IMR-90 (cell line): Measurements from ENCODE around the gene MEF2D. TPM values are rescaled to one million over a fixed set of nuclear protein-coding genes. Genes with fewer than 3 reads are reported as not detected.

ENCODE experiments used
- ATAC-seq: fragments of 200-7000 bp; cut with Tn5 transposase; 2 replicates; pipeline ENCODE4 v1.9.1; 2020; ENCODE audit warnings: low read depth, mild to moderate bottlenecking, moderate library complexity
- BruUV-seq: library from RNA; stranded (reverse); fragments of 400-500 nt; replicated peaks from 2 replicates; lab custom pipeline; 2021; lab: Mats Ljungman, UMichigan
- CTCF ChIA-PET: fragments of 300-600 bp; formaldehyde crosslinking; extraction: SDS; loops from one replicate; lab custom pipeline; 2021; ENCODE audit warnings: antibody characterized with exemption; lab: Yijun Ruan, JAX
- POLR2A ChIA-PET: fragments of 300-600 bp; sonication (Branson Sonifier 250); formaldehyde crosslinking; loops from one replicate; lab custom pipeline; 2022; ENCODE audit warnings: antibody characterized with exemption; ENCODE audit not compliant: unreplicated experiment; lab: Charles Lee
- DNase-seq: peaks from one replicate; pipeline ENCODE4 v3.0.0; 2013
- H2AFZ ChIP-seq: replicated peaks from 2 replicates; pipeline ENCODE3; 2013; ENCODE audit warnings: low read length, mild to moderate bottlenecking; ENCODE audit not compliant: poor library complexity
- H2AK5ac ChIP-seq: 2 replicates; pipeline ENCODE4 v1.6.1; 2013; ENCODE audit warnings: low read depth, low read length, inconsistent platforms
- H2AK9ac ChIP-seq: replicated peaks from 2 replicates; pipeline ENCODE3; 2013; ENCODE audit warnings: mild to moderate bottlenecking, low read depth, low read length, moderate library complexity; ENCODE audit not compliant: poor library complexity
- H2BK120ac ChIP-seq: 2 replicates; pipeline ENCODE4 v1.6.1; 2013; ENCODE audit warnings: low read depth, low read length, inconsistent platforms
- H2BK15ac ChIP-seq: 3 replicates; pipeline ENCODE4 v1.6.1; 2013; ENCODE audit warnings: low read depth, low read length, inconsistent platforms
- H2BK20ac ChIP-seq: 2 replicates; pipeline ENCODE4 v1.6.1; 2013; ENCODE audit warnings: low read depth, mild to moderate bottlenecking, inconsistent platforms, low read length, moderate library complexity
- H2BK5ac ChIP-seq: 2 replicates; pipeline ENCODE4 v1.6.1; 2013; ENCODE audit warnings: mild to moderate bottlenecking, low read depth, low read length, inconsistent platforms; ENCODE audit not compliant: poor library complexity, severe bottlenecking
- H3K14ac ChIP-seq: replicated peaks from 2 replicates; pipeline ENCODE4 v1.6.1; 2013; ENCODE audit warnings: low read depth, low read length, inconsistent platforms
- H3K18ac ChIP-seq: 2 replicates; pipeline ENCODE4 v1.6.1; 2013; ENCODE audit warnings: low read depth, low read length, control low read depth
- H3K23ac ChIP-seq: 2 replicates; pipeline ENCODE4 v1.6.1; 2013; ENCODE audit warnings: low read depth, low read length, inconsistent platforms
- H3K27ac ChIP-seq: 2 replicates; pipeline ENCODE4 v1.5.1; 2013; ENCODE audit warnings: mild to moderate bottlenecking, control low read depth, low read length; ENCODE audit not compliant: insufficient read depth
- H3K27me3 ChIP-seq: 2 replicates; pipeline ENCODE4 v1.6.1; 2013; ENCODE audit warnings: low read length; ENCODE audit not compliant: control insufficient read depth, insufficient read depth
- H3K36me3 ChIP-seq: 2 replicates; pipeline ENCODE4 v1.6.1; 2013; ENCODE audit warnings: low read length, mixed read lengths; ENCODE audit not compliant: control insufficient read depth, insufficient read depth
- H3K4ac ChIP-seq: 2 replicates; pipeline ENCODE4 v1.6.1; 2013; ENCODE audit warnings: low read depth, low read length, inconsistent platforms
- H3K4me1 ChIP-seq: 2 replicates; pipeline ENCODE4 v1.6.1; 2013; ENCODE audit warnings: low read length, mixed read lengths; ENCODE audit not compliant: control insufficient read depth, insufficient read depth
- H3K4me2 ChIP-seq: 2 replicates; pipeline ENCODE4 v1.6.1; 2013; ENCODE audit warnings: low read depth, mild to moderate bottlenecking, control low read depth, low read length, moderate library complexity
- H3K4me3 ChIP-seq: 2 replicates; pipeline ENCODE4 v1.5.1; 2013; ENCODE audit warnings: low read depth, mild to moderate bottlenecking, control low read depth, low read length, moderate library complexity; ENCODE audit not compliant: insufficient read depth
- H3K56ac ChIP-seq: 2 replicates; pipeline ENCODE4 v1.6.1; 2013; ENCODE audit warnings: low read length, inconsistent platforms; ENCODE audit not compliant: insufficient read depth; ENCODE audit errors: extremely low read depth
- H3K79me1 ChIP-seq, 2 experiments: 2 replicates each; pipeline ENCODE4 v1.6.1; 2013; ENCODE audit warnings: low read length in 2 of 2, inconsistent platforms in 1 of 2, low read depth in 1 of 2
- H3K9ac ChIP-seq: 2 replicates; pipeline ENCODE4 v1.6.1; 2013; ENCODE audit warnings: low read depth, low read length, control low read depth
- H3K9me1 ChIP-seq: 2 replicates; pipeline ENCODE4 v1.6.1; 2013; ENCODE audit warnings: low read length, inconsistent platforms; ENCODE audit not compliant: insufficient read depth
- H3K9me3 ChIP-seq: 2 replicates; pipeline ENCODE4 v1.6.1; 2013; ENCODE audit warnings: low read length; ENCODE audit not compliant: control insufficient read depth, insufficient read depth
- H4K20me1 ChIP-seq: 2 replicates; pipeline ENCODE4 v1.6.1; 2013; ENCODE audit warnings: low read length, inconsistent platforms; ENCODE audit not compliant: insufficient read depth
- H4K5ac ChIP-seq: 2 replicates; pipeline ENCODE4 v1.6.1; 2013; ENCODE audit warnings: mild to moderate bottlenecking, low read depth, low read length, control low read depth
- H4K8ac ChIP-seq, 2 experiments: 2 replicates each; pipeline ENCODE4 v1.6.1; 2013; ENCODE audit warnings: low read depth in 2 of 2, low read length in 2 of 2, control low read depth in 1 of 2, inconsistent platforms in 1 of 2
- H4K91ac ChIP-seq: 2 replicates; pipeline ENCODE4 v1.6.1; 2013; ENCODE audit warnings: low read depth, low read length, inconsistent platforms; ENCODE audit not compliant: insufficient read depth
- FOS ChIP-seq: fragments of 150-350 bp; IDR thresholded peaks from 2 replicates; pipeline ENCODE4 v1.6.1; 2016; ENCODE audit warnings: low read depth, low read length
- MAZ ChIP-seq: IDR thresholded peaks from 2 replicates; pipeline ENCODE4 v1.6.1; 2012; ENCODE audit warnings: low read depth, mild to moderate bottlenecking, low read length, improper control_type of control experiment, moderate library complexity, borderline replicate concordance
- POLR2A ChIP-seq: IDR thresholded peaks from 2 replicates; pipeline ENCODE4 v1.6.1; 2012; ENCODE audit warnings: mild to moderate bottlenecking, low read depth, low read length
- RAD21 ChIP-seq: IDR thresholded peaks from 2 replicates; pipeline ENCODE4 v1.6.1; 2012; ENCODE audit warnings: low read length, improper control_type of control experiment
- WGBS, 2 experiments: methylation state at CpG; one replicate each; pipeline versions ENCODE4 v1.1.5 to v1.1.7; 2013; ENCODE audit warnings: missing lambda C conversion rate in 2 of 2; ENCODE audit not compliant: insufficient read length in 1 of 2; ENCODE audit errors: extremely low coverage in 2 of 2; 5-methylcytosine and 5-hydroxymethylcytosine counted together
- dilution Hi-C: fragments of 300-500 bp; cut with HindIII; formaldehyde crosslinking; loops from one replicate; pipeline ENCODE4 v1.14.3; 2018; ENCODE audit warnings: low sequenced_read_pairs; ENCODE audit not compliant: unreplicated experiment
- in situ Hi-C: fragments of 300-500 bp; cut with MboI; formaldehyde crosslinking; loops from 3 replicates; pipeline ENCODE4 v1.14.3; 2019; ENCODE audit warnings: low sequenced_read_pairs, inconsistent platforms, mixed read lengths
- intact Hi-C: fragments of 100-400 bp; cut with micrococcal nuclease; formaldehyde crosslinking; loops from 2 replicates; pipeline ENCODE4 v1.10.0; 2022
- polyA plus RNA-seq, 3 experiments: library from polyadenylated mRNA; depleted of rRNA; stranded (reverse); fragments of >200 nt; gene quantifications; 2 replicates each; pipeline ENCODE4 v1.2.3, GENCODE V29; 2012; ENCODE audit warnings: low replicate concordance in 1 of 3
- total RNA-seq: library from RNA; depleted of rRNA; stranded (reverse); fragments of >200 nt; gene quantifications from 2 replicates; pipeline ENCODE4 v1.2.3, GENCODE V29; 2012
- TF ChIP-seq, protein P1 (sequence below): conservative IDR thresholded peaks from 2 replicates; pipeline ENCODE4 v1.5.1; 2012; ENCODE audit warnings: mild to moderate bottlenecking, low read depth, low read length, improper control_type of control experiment

The MEF2D gene
- total and polyA plus RNA-seq, 2 of the 4 experiments (the other 2 are of a cell fraction), result 2.9 to 20.0 TPM

DNA sequence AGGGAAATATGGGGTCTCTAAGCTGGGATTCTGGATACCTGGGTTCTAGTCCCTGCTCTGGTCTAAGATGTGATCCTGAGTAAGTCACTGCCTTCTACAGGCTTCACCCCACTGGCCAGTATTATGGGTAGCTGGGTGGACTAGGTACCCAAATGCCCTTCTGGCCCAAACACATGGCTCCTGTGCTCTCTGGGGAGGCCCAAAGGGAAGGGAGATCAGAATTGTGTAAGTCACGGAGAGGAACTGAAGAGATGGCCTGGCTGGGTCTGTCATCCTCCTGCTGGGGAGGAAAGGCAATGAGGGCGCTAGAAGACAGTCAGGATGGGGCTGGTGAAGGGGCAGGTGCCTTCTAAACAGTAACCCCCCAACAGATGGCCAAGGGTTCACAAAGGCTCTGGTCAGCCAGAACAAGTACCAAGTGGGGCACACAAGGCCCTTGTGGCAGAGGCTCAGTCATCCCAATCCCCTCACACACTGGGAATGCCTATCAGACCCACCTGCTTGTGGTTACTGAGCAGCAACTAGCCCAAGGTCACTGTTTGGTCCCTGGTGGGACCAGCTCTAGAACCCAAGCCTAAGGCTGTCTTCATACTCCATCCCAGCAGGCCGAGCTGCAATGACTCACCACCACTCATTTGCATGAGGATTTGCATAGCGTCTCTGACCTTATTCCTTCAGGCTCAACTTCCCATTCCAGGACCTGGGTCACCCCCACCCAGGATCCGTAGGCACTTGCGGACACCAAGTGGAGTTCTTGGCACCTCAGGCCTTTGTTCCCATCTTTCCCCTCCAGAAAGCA lies 9.2 kb downstream of the MEF2D start (continued):
- TF ChIP-seq FOS, result no peak
- TF ChIP-seq RAD21, result no peak

DNA sequence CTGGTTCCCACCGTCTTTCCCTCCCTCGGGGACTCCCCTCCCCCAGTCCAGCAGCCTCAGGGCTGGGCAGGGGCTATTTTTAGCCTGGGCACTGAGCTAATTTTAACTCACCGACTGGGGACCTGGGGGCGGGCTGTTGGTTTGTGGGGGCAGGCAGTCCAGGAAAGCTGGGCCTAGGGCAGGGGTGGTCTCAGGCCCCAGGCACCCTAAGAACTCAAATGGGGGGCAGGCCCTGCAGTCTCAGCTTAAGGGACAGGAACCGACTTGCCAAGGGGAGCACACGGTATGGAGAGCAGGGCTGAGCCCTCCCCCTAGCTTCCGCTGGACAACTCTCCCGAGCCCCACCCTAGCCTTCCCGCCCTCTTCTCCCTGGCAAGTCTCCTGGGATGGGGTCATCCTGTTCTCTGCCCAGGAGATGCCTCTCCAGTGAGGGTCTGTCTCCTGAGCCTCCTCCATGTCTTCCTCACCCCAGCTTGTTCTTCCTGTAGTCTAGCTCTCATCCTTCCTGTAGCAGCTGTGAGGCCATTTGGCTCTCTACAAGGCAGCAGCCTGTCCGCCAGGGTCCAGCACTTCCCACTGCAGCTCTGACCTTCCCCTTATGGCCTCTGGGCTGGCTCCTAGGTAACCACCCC lies 10.1 kb downstream of the MEF2D start:
- POLR2A ChIA-PET, result no interaction called here
- no peak overlapping the region for H3K9ac ChIP-seq

More for the DNA sequence above, 10.1 kb downstream of the MEF2D start:
- H2BK20ac ChIP-seq, result peak overlapping the region; percentile 31; the same call in 1 of the 2 replicates
- H4K20me1 ChIP-seq, result peaks cover 100% of the 10 kb centered on the region
- H2AK9ac ChIP-seq, result peak overlapping the region; percentile 82
- TF ChIP-seq FOS, result no peak
- TF ChIP-seq, protein P1, sequence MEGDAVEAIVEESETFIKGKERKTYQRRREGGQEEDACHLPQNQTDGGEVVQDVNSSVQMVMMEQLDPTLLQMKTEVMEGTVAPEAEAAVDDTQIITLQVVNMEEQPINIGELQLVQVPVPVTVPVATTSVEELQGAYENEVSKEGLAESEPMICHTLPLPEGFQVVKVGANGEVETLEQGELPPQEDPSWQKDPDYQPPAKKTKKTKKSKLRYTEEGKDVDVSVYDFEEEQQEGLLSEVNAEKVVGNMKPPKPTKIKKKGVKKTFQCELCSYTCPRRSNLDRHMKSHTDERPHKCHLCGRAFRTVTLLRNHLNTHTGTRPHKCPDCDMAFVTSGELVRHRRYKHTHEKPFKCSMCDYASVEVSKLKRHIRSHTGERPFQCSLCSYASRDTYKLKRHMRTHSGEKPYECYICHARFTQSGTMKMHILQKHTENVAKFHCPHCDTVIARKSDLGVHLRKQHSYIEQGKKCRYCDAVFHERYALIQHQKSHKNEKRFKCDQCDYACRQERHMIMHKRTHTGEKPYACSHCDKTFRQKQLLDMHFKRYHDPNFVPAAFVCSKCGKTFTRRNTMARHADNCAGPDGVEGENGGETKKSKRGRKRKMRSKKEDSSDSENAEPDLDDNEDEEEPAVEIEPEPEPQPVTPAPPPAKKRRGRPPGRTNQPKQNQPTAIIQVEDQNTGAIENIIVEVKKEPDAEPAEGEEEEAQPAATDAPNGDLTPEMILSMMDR, result peak; percentile 27
- peak; percentile 34; the same call in 1 of the 2 replicates for TF ChIP-seq POLR2A
- peak; percentile 19; the same call in 1 of the 2 replicates for TF ChIP-seq MAZ
- DNase-seq (no peak), ATAC-seq (peak; percentile 32)
- H3K9me1 ChIP-seq, result peaks cover 71% of the 10 kb centered on the region
- peak overlapping the region; percentile 37; the same call in 1 of the 2 replicates for H2BK120ac ChIP-seq
- no peak overlapping the region for H3K18ac ChIP-seq
- intact Hi-C loops, result no loop called here
- H3K4me2 ChIP-seq, result peak overlapping the region; percentile 16
- peak overlapping the region; percentile 74; the same call in 1 of the 2 replicates for H2AK5ac ChIP-seq
- no TSS peak for BruUV-seq
- no peak overlapping the region for H3K4me3 ChIP-seq
- 16% methylated on average over 4 of the region's 10 CpGs; no CpG with 5 or more reads in 1 of the 2 experiments for WGBS, 2 experiments
- CTCF ChIA-PET, result interaction anchor here (0.6 to 1.8 kb wide), 4 partner anchors 10 to 110 kb away, joined by 3 to 4 read pairs (median 3); partner anchors contain the start of gene MEF2D
- no peak overlapping the region for H2BK5ac ChIP-seq
- in situ Hi-C loops, result no loop called here
- H3K27me3 ChIP-seq, result no peaks in the 10 kb centered on the region
- H2BK15ac ChIP-seq, result no peak overlapping the region
- H3K14ac ChIP-seq, result peak overlapping the region; percentile 83
- peaks cover 7 to 98% of the 10 kb centered on the region in 2 experiments; a peak in 3 of 4 replicates for H3K79me1 ChIP-seq
- peaks cover 47% of the 10 kb centered on the region for H3K4me1 ChIP-seq
- peaks cover 5% of the 10 kb centered on the region for H3K36me3 ChIP-seq
- no peak overlapping the region for H4K5ac ChIP-seq
- no peak overlapping the region for H4K91ac ChIP-seq
- no peak overlapping the region; the same call in 1 of the 2 replicates for H3K27ac ChIP-seq
- no peak overlapping the region; the same call in 1 of the 2 replicates for H3K56ac ChIP-seq
- dilution Hi-C loops, result no loop called here
- H4K8ac ChIP-seq, result peak overlapping the region in 1 of 2 experiments; percentile 35; a peak in 1 of 4 replicates
- H3K9me3 ChIP-seq, result no peaks in the 10 kb centered on the region
- H3K23ac ChIP-seq, result peak overlapping the region; percentile 74
- H2AFZ ChIP-seq, result peak overlapping the region; percentile 21
- peak overlapping the region; percentile 68; the same call in 1 of the 2 replicates for H3K4ac ChIP-seq
